Measurements from ENCODE around the gene MBD5. TPM values are rescaled to one million over a fixed set of nuclear protein-coding genes. Genes with fewer than 3 reads are reported as not detected.

Gene MBD5
- polyA plus RNA-seq, 1 donor (not counting 4 experiments of a cell fraction or from before 2014, with no cell fraction given) = 20.1 TPM

- Histone ChIP-seq H3K79me2 (ENCODE audit: control insufficient read depth, insufficient read depth, low read length) (peaks cover 28% of the 10 kb centered on the region), H3K9me1 (ENCODE audit: control insufficient read depth, extremely low read depth, insufficient read depth, low read length) (no peaks in the 10 kb centered on the region), H3K36me3 (ENCODE audit: control insufficient read depth in 2 of 2, extremely low read depth in 1 of 2, insufficient read depth in 2 of 2, low read length in 2 of 2) (no peaks in the 10 kb centered on the region), H2AFZ (ENCODE audit: control insufficient read depth, low read length) (no peak overlapping the region), H3K9ac (ENCODE audit: control insufficient read depth, extremely low read depth, insufficient read depth, low read length) (no peak overlapping the region), H3K4me1 (ENCODE audit: control insufficient read depth, extremely low read depth, insufficient read depth, low read length) (no peaks in the 10 kb centered on the region), H4K20me1 (ENCODE audit: control insufficient read depth, extremely low read depth, insufficient read depth, low read length) (no peaks in the 10 kb centered on the region), H3K27me3 (ENCODE audit: control insufficient read depth, extremely low read depth, insufficient read depth, low read length) (no peaks in the 10 kb centered on the region), H3K4me2 (ENCODE audit: control insufficient read depth, extremely low read depth, insufficient read depth, low read depth, low read length) (no peak overlapping the region), H3K4me3 (ENCODE audit: control insufficient read depth in 2 of 3, extremely low read depth in 1 of 3, insufficient read depth in 2 of 3, low read depth in 1 of 3, low read length in 3 of 3) (no peak overlapping the region), H3K9me3 (ENCODE audit: control insufficient read depth, low read depth, low read length) (no peaks in the 10 kb centered on the region), H3K27ac (ENCODE audit: control insufficient read depth, insufficient read depth, low read length) (no peak overlapping the region)
- dilution Hi-C loops (cut with MboI; ENCODE audit: extremely low pct_ligation_motif_present, low sequenced_read_pairs) = no loop called here
- FAIRE-seq = no peak
- TF ChIP-seq EZH2 (IDR thresholded peaks at IDR 0.05; ENCODE audit: low read length) (no peak), CTCF (optimal IDR thresholded peaks at IDR 0.05 in 1 of 3, IDR thresholded peaks at IDR 0.05 in 1 of 3, conservative IDR thresholded peaks at IDR 0.05 in 1 of 3; ENCODE audit: extremely low read depth in 1 of 3, insufficient read depth in 2 of 3, low read length in 3 of 3) (no peak)
- no peak for DNase-seq (ENCODE audit: low read depth, low spot score)
These were observed 6.9 kb downstream of the MBD5 start for GRCh38 chr2:148027822-148028221.

- H2AFZ ChIP-seq (ENCODE audit: control insufficient read depth, low read length) = no peak overlapping the region
- dilution Hi-C loops (cut with MboI; ENCODE audit: extremely low pct_ligation_motif_present, low sequenced_read_pairs) = no loop called here
- peaks cover 18% of the 10 kb centered on the region for H3K79me2 ChIP-seq (ENCODE audit: control insufficient read depth, insufficient read depth, low read length)
- H3K4me2 ChIP-seq (ENCODE audit: control insufficient read depth, extremely low read depth, insufficient read depth, low read depth, low read length) = no peak overlapping the region
- no peaks in the 10 kb centered on the region for H3K36me3 ChIP-seq (ENCODE audit: control insufficient read depth in 2 of 2, extremely low read depth in 1 of 2, insufficient read depth in 2 of 2, low read length in 2 of 2)
- no peak for TF ChIP-seq EZH2 (IDR thresholded peaks at IDR 0.05; ENCODE audit: low read length)
- no peak for TF ChIP-seq CTCF (optimal IDR thresholded peaks at IDR 0.05 in 1 of 3, IDR thresholded peaks at IDR 0.05 in 1 of 3, conservative IDR thresholded peaks at IDR 0.05 in 1 of 3; ENCODE audit: extremely low read depth in 1 of 3, insufficient read depth in 2 of 3, low read length in 3 of 3)
- DNase-seq (ENCODE audit: low read depth, low spot score) = no peak
- no peak overlapping the region for H3K9ac ChIP-seq (ENCODE audit: control insufficient read depth, extremely low read depth, insufficient read depth, low read length)
- no peaks in the 10 kb centered on the region for H4K20me1 ChIP-seq (ENCODE audit: control insufficient read depth, extremely low read depth, insufficient read depth, low read length)
- no peak overlapping the region for H3K4me3 ChIP-seq (ENCODE audit: control insufficient read depth in 2 of 3, extremely low read depth in 1 of 3, insufficient read depth in 2 of 3, low read depth in 1 of 3, low read length in 3 of 3)
- H3K9me1 ChIP-seq (ENCODE audit: control insufficient read depth, extremely low read depth, insufficient read depth, low read length) = no peaks in the 10 kb centered on the region
- no peaks in the 10 kb centered on the region for H3K4me1 ChIP-seq (ENCODE audit: control insufficient read depth, extremely low read depth, insufficient read depth, low read length)
- FAIRE-seq = no peak
- no peaks in the 10 kb centered on the region for H3K9me3 ChIP-seq (ENCODE audit: control insufficient read depth, low read depth, low read length)
- no peaks in the 10 kb centered on the region for H3K27me3 ChIP-seq (ENCODE audit: control insufficient read depth, extremely low read depth, insufficient read depth, low read length)
- no peak overlapping the region for H3K27ac ChIP-seq (ENCODE audit: control insufficient read depth, insufficient read depth, low read length)
These were observed 7.9 kb downstream of the MBD5 start for GRCh38 chr2:148028781-148029180.
